ENCODE measurements around the gene PSMD1. TPM values are rescaled to one million over a fixed set of nuclear protein-coding genes. Genes with fewer than 3 reads are reported as not detected.

PSMD1 gene
- total and polyA plus RNA-seq, 2 experiments from 2014 or later: 148 to 177 TPM

DNA sequence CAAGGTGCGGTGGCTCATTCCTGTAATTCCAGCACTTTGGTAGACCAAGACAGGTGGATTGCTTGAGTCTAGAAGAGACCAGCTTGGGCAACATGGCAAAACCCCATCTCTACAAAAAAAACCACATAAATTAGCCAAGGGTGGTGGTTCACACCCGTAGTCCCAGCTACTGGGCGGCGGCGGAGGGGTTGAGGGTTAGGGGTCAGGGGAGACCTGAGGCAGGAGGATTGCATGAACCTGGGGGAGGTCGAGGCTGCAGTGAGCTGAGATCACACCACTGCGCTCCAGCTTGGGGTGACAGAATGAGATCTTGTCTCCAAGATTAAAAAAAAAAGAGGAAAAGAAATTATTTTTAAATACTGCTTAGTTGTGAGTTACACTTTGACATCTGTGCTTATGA, 69.5 kb downstream of the PSMD1 start:
- no peaks in the 10 kb centered on the region; the same call in 1 of the 2 replicates for H4K20me1 ChIP-seq (replicated peaks; ENCODE audit: insufficient read depth)
- Mint-ChIP-seq H3K4me3 (no peak overlapping the region), H3K4me1 (peaks cover 28% of the 10 kb centered on the region), H3K27me3 (ENCODE audit: insufficient read depth, low read depth, poor library complexity) (no peaks in the 10 kb centered on the region), H3K27ac (no peak overlapping the region), H3K9me3 (no peaks in the 10 kb centered on the region), H3K36me3 (ENCODE audit: low read depth) (no peaks in the 10 kb centered on the region)
- no peaks in the 10 kb centered on the region for H3K9me2 ChIP-seq (ENCODE audit: insufficient read depth)
- peaks cover 15% of the 10 kb centered on the region for H3K79me2 ChIP-seq (replicated peaks; ENCODE audit: insufficient read depth)
- H3F3A ChIP-seq (replicated peaks; ENCODE audit: low read depth): no peaks in the 10 kb centered on the region
- H3K27me3 ChIP-seq (ENCODE audit: insufficient read depth): no peaks in the 10 kb centered on the region
- H3K4me3 ChIP-seq: no peak overlapping the region
- H3K27ac ChIP-seq (ENCODE audit: low read depth): no peak overlapping the region
- H3K4me1 ChIP-seq (ENCODE audit: insufficient read depth): peaks cover 41% of the 10 kb centered on the region
- no peak for TF ChIP-seq NANOG (IDR thresholded peaks at IDR 0.05; ENCODE audit: borderline replicate concordance)
- TF ChIP-seq, protein P1, sequence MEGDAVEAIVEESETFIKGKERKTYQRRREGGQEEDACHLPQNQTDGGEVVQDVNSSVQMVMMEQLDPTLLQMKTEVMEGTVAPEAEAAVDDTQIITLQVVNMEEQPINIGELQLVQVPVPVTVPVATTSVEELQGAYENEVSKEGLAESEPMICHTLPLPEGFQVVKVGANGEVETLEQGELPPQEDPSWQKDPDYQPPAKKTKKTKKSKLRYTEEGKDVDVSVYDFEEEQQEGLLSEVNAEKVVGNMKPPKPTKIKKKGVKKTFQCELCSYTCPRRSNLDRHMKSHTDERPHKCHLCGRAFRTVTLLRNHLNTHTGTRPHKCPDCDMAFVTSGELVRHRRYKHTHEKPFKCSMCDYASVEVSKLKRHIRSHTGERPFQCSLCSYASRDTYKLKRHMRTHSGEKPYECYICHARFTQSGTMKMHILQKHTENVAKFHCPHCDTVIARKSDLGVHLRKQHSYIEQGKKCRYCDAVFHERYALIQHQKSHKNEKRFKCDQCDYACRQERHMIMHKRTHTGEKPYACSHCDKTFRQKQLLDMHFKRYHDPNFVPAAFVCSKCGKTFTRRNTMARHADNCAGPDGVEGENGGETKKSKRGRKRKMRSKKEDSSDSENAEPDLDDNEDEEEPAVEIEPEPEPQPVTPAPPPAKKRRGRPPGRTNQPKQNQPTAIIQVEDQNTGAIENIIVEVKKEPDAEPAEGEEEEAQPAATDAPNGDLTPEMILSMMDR (conservative IDR thresholded peaks at IDR 0.05; ENCODE audit: low read depth in 2 of 2): no peak
- TF ChIP-seq POLR2AphosphoS5 (IDR thresholded peaks at IDR 0.05; ENCODE audit: low read depth): no peak
- TF ChIP-seq, protein P2, sequence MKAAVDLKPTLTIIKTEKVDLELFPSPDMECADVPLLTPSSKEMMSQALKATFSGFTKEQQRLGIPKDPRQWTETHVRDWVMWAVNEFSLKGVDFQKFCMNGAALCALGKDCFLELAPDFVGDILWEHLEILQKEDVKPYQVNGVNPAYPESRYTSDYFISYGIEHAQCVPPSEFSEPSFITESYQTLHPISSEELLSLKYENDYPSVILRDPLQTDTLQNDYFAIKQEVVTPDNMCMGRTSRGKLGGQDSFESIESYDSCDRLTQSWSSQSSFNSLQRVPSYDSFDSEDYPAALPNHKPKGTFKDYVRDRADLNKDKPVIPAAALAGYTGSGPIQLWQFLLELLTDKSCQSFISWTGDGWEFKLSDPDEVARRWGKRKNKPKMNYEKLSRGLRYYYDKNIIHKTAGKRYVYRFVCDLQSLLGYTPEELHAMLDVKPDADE (IDR thresholded peaks at IDR 0.05): no peak
- TF ChIP-seq STAT1 (IDR thresholded peaks at IDR 0.05; ENCODE audit: unreplicated experiment): no peak
- no peaks in the 10 kb centered on the region for H3K36me3 ChIP-seq (ENCODE audit: insufficient read depth)
- DNase-seq (ENCODE audit: low spot score) (no peak), ATAC-seq (no peak)
- no peak overlapping the region for H3K4me2 ChIP-seq
- no peak overlapping the region for H2AFZ ChIP-seq

DNA sequence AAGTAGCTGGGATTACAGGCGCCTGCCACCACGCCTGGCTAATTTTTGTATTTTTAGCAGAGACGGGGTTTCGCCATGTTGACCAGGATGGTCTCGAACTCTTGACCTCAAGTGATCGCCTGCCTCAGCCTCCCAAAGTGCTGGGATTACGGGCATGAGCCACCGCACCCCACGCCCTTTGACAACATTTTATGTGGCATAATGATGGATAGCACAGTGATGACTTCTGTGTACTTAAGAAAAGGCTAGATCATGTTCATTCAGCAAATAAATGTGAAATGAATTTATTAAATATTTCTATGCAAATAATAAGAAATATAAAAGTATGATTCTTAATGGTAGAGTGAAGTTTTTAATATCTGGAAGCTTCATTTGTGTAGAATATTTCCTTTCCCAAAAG, 70.8 kb downstream of the PSMD1 start:
- Histone ChIP-seq H3K27ac (ENCODE audit: low read depth) (no peak overlapping the region), H3K36me3 (ENCODE audit: insufficient read depth) (no peaks in the 10 kb centered on the region), H3K4me1 (ENCODE audit: insufficient read depth) (peaks cover 47% of the 10 kb centered on the region), H2AFZ (no peak overlapping the region), H3K79me2 (replicated peaks; ENCODE audit: insufficient read depth) (peaks cover 19% of the 10 kb centered on the region), H4K20me1 (replicated peaks; ENCODE audit: insufficient read depth) (no peaks in the 10 kb centered on the region; the same call in 1 of the 2 replicates), H3K27me3 (ENCODE audit: insufficient read depth) (no peaks in the 10 kb centered on the region), H3F3A (replicated peaks; ENCODE audit: low read depth) (no peaks in the 10 kb centered on the region), H3K4me2 (no peak overlapping the region), H3K4me3 (no peak overlapping the region), H3K9me2 (ENCODE audit: insufficient read depth) (no peaks in the 10 kb centered on the region)
- Mint-ChIP-seq H3K36me3 (ENCODE audit: low read depth) (no peaks in the 10 kb centered on the region), H3K4me1 (peaks cover 31% of the 10 kb centered on the region), H3K9me3 (no peaks in the 10 kb centered on the region), H3K4me3 (no peak overlapping the region), H3K27ac (no peak overlapping the region), H3K27me3 (ENCODE audit: insufficient read depth, low read depth, poor library complexity) (no peaks in the 10 kb centered on the region)
- no peak for TF ChIP-seq ZNF114 (CRISPR knock-in tag; IDR thresholded peaks at IDR 0.05)
- no peak for TF ChIP-seq CREB1 (CRISPR knock-in tag; IDR thresholded peaks at IDR 0.05; ENCODE audit: low read depth)
- TF ChIP-seq, protein P1 (conservative IDR thresholded peaks at IDR 0.05; ENCODE audit: low read depth in 2 of 2): no peak
- TF ChIP-seq, protein P2 (IDR thresholded peaks at IDR 0.05): no peak
- DNase-seq (ENCODE audit: low spot score): no peak
- ATAC-seq: no peak

All from GM23338 (cell line).